Memory B cell (primary cell): Measurements from ENCODE around the gene OLFML1.
"Not testable (repeated sequence)": the region's sequence is repeated elsewhere in the genome, so short reads cannot be mapped to it uniquely, and the experiment has no call there.

Experiments used
- ATAC-seq: fragments of 150-1000 bp; cut with Tn5 transposase; 2 replicates; pipeline ENCODE4 v1.10.0; 2021; ENCODE audit warnings: low read depth, mild to moderate bottlenecking, moderate library complexity
- DNase-seq, 2 donors: peaks; one replicate each; pipeline ENCODE4 v3.0.0; 2022; ENCODE audit warnings: low spot score in 2 of 2
- H3K27ac Mint-ChIP-seq: one replicate; pipeline ENCODE4 v1.8.0; 2022; ENCODE audit warnings: mild to moderate bottlenecking, moderate library complexity, mixed read lengths
- H3K27me3 Mint-ChIP-seq: one replicate; pipeline ENCODE4 v1.8.0; 2022; ENCODE audit warnings: mixed read lengths
- H3K36me3 Mint-ChIP-seq: one replicate; pipeline ENCODE4 v1.8.0; 2022; ENCODE audit warnings: mild to moderate bottlenecking, mixed read lengths
- H3K4me1 Mint-ChIP-seq: one replicate; pipeline ENCODE4 v1.8.0; 2022; ENCODE audit warnings: mixed read lengths
- H3K4me3 Mint-ChIP-seq: one replicate; pipeline ENCODE4 v1.8.0; 2022; ENCODE audit warnings: mild to moderate bottlenecking, moderate library complexity, mixed read lengths
- H3K9me3 Mint-ChIP-seq: one replicate; pipeline ENCODE4 v1.8.0; 2022; ENCODE audit warnings: mixed read lengths

OLFML1 gene

GRCh38 chr11:7511401-7511800 lies 26.1 kb downstream of the OLFML1 start:
- ATAC-seq (no peak), DNase-seq (no peak)
- no peak overlapping the region for H3K27ac Mint-ChIP-seq
- peaks cover 44% of the 10 kb centered on the region for H3K4me1 Mint-ChIP-seq
- peak overlapping the region; percentile 80 for H3K4me3 Mint-ChIP-seq
- no peaks in the 10 kb centered on the region for H3K9me3 Mint-ChIP-seq
- H3K36me3 Mint-ChIP-seq, result peaks cover 5% of the 10 kb centered on the region
- no peaks in the 10 kb centered on the region for H3K27me3 Mint-ChIP-seq

GRCh38 chr11:7512525-7513233 lies 27.4 kb downstream of the OLFML1 start:
- H3K27me3 Mint-ChIP-seq, result no peaks in the 10 kb centered on the region
- H3K9me3 Mint-ChIP-seq, result no peaks in the 10 kb centered on the region
- no peaks in the 10 kb centered on the region for H3K36me3 Mint-ChIP-seq
- no peak overlapping the region for H3K27ac Mint-ChIP-seq
- peak overlapping the region; percentile 80 for H3K4me3 Mint-ChIP-seq
- peaks cover 50% of the 10 kb centered on the region for H3K4me1 Mint-ChIP-seq
- peak; percentile 74 for ATAC-seq
- peak; percentile 74 to 79 for DNase-seq

DNA sequence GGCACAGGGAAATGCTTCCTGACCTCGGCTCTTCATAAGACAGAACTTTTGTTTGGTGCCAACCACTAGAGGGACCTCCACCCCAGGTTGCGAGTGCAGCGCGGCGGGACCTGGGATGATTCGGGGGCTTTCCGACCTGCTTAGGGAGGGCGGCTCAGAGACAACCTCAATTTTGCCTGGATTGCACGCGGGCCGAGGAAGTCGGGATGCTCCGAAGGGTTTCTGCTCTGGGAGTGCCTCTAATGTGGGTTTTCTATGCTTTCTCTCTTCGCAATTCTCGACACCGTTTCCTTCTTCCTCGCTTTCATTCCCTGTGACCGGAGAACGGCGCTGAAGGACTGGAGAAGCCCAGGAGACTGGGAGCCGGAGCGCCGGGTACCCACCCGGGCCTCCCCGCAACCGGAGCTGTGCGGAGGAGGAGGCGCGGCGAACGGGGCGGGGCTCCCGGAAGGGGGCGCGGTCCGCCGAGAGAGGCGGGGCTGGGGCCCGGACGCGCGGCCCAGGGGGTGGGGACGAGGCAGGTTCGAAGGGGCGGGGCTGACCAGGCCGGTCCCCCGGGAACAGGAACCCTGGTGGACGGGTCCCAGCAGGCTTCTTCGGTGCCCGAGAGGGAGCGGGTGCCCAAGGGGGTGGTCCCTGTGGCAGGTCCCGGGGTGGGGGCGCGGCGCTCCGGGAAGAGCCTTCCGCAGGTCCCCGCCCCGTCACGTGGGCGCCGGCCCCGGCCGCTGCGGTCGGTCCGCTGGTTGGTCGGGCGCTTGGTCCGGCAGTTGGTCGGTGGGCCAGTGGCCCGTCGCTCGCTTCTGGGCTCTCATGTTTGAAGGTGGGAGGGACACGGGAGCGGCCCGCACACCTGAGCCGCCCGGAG lies 28.2 kb downstream of the OLFML1 start, which contains the start of gene PPFIBP2:
Gene PPFIBP2 (plus strand): TSS at position 766 of the 865 bp plus-strand sequence. CDS start 35,477 bp downstream, outside the sequence.
- peak; percentile 91 to 96 for DNase-seq
- Mint-ChIP-seq H3K36me3 (peaks cover 2% of the 10 kb centered on the region), H3K4me1 (peaks cover 55% of the 10 kb centered on the region), H3K9me3 (peaks cover 1% of the 10 kb centered on the region), H3K27me3 (no peaks in the 10 kb centered on the region), H3K27ac (no peak within 1 kb of the TSS), H3K4me3 (peak within 1 kb of the TSS; percentile 80)
- peak; percentile 65 for ATAC-seq

- H3K9me3 Mint-ChIP-seq, result peaks cover 6% of the 10 kb centered on the region
- peaks cover 9% of the 10 kb centered on the region for H3K36me3 Mint-ChIP-seq
- H3K4me1 Mint-ChIP-seq, result peaks cover 62% of the 10 kb centered on the region
- no peaks in the 10 kb centered on the region for H3K27me3 Mint-ChIP-seq
- peak overlapping the region; percentile 80 for H3K4me3 Mint-ChIP-seq
- peak; percentile 3 for ATAC-seq
- DNase-seq, result peak in 1 of 2 donors; percentile 43
- H3K27ac Mint-ChIP-seq, result no peak overlapping the region
Measured at GRCh38 chr11:7514099-7514591, 28.8 kb downstream of the OLFML1 start.

DNA sequence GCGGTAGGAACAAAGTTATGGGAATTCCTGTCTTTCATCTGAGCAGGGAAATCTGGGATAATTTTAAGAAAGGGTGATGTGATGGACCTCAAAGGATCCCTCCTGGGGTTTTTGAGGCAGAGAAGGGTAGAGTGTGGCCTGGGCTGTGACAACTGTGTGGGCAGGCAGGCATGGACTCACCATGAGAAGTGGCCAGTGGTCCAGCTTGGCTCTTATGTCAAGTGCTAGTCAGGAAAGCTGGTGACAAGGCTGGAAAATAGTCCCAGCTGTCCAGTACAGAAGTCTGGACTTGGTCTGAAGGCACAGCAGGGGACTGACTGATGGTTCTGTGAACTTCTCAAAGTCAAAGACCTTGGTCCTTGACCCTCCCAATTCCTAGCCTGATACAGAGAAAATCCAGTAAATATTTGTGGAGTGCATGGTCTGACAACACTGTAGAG lies 30.2 kb downstream of the OLFML1 start:
- H3K4me1 Mint-ChIP-seq, result peaks cover 55% of the 10 kb centered on the region
- no peak for DNase-seq
- peaks cover 9% of the 10 kb centered on the region for H3K36me3 Mint-ChIP-seq
- H3K27ac Mint-ChIP-seq, result no peak overlapping the region
- peaks cover 6% of the 10 kb centered on the region for H3K9me3 Mint-ChIP-seq
- ATAC-seq, result no peak
- no peaks in the 10 kb centered on the region for H3K27me3 Mint-ChIP-seq
- H3K4me3 Mint-ChIP-seq, result peak overlapping the region; percentile 80

DNA sequence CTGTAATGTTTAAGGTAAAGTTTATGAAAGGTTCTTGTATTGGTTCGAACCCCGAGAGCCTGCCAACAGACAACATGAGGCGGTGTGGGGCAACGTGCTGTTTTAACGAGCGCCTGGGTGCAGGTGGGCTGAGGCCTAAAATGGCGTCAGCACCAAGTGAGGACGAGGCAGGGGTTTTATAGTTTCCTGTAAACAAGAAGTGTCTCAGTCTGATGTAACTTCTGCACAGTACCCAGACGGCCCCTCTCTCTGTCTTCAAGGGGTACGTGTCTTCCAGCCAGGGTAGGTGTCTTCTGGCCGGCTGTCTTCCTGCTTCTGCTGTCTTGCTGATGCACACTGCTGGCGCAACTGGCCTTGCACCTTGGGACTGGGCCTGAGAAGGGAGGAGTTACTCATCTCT lies 31.2 kb downstream of the OLFML1 start:
- ATAC-seq, result no peak
- peaks cover 9% of the 10 kb centered on the region for H3K36me3 Mint-ChIP-seq
- H3K4me1 Mint-ChIP-seq, result peaks cover 50% of the 10 kb centered on the region
- H3K27ac Mint-ChIP-seq, result no peak overlapping the region
- H3K9me3 Mint-ChIP-seq, result peaks cover 6% of the 10 kb centered on the region
- no peaks in the 10 kb centered on the region for H3K27me3 Mint-ChIP-seq
- DNase-seq, result no peak
- peak overlapping the region; percentile 80 for H3K4me3 Mint-ChIP-seq

- ATAC-seq, H3K9me3 Mint-ChIP-seq, H3K36me3 Mint-ChIP-seq, H3K27me3 Mint-ChIP-seq, H3K27ac Mint-ChIP-seq, DNase-seq: not testable (repeated sequence)
- Mint-ChIP-seq H3K4me3 (peak overlapping the region; percentile 45), H3K4me1 (peaks cover 39% of the 10 kb centered on the region)
Measured at GRCh38 chr11:7517743-7518142, 32.4 kb downstream of the OLFML1 start.

GRCh38 chr11:7518811-7519562 lies 33.7 kb downstream of the OLFML1 start:
- no peak for ATAC-seq
- Mint-ChIP-seq H3K27me3 (no peaks in the 10 kb centered on the region), H3K36me3 (peaks cover 9% of the 10 kb centered on the region), H3K4me1 (peaks cover 48% of the 10 kb centered on the region), H3K4me3 (peak overlapping the region; percentile 82), H3K27ac (no peak overlapping the region), H3K9me3 (peaks cover 6% of the 10 kb centered on the region)
- no peak for DNase-seq

DNA sequence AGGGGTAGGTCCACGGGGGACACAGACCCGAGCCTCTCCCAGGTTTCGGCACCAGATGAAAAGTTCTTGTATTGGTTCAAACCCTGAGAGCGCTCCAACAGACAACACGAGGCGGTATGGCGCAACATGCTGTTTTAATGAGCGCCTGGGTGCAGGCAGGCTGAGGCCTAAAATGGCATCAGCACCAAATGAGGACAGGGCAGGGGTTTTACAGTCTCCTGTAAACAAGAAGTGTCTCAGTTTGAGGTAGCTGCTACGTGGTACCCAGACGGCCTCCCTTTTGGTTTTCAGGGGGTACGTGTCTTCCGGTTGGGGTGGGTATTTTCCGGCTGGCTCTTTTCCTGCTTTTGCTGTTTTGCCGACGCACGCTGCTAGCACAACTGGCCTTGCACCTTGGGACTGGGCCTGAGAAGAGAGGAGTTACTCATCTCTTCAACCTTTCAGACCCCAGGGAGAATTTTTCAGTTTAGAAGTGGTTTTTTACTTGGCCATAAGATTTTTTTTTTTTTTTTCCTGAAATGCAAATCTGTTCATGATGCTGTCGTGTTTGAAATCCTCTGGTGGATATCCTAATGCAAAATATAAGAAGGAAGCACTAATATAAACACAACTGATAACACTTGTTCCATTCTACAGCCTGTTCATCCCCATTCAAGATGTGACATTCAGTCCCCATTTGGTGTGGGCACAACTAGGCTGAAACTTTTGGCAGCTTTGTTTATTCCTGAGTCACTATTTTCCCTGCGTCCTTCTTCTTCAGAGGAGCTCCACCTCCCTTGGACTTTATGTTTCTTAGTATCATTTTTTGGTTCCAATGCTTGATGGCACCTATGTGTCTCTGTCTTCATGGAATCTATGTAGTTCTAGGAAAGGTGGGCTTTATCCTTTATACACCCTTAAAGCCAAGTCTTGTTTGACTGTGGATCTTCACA lies 35.0 kb downstream of the OLFML1 start:
- H3K4me3 Mint-ChIP-seq, result no peak overlapping the region
- peaks cover 9% of the 10 kb centered on the region for H3K36me3 Mint-ChIP-seq
- ATAC-seq, result peak; percentile 63

GRCh38 chr11:7520981-7521487 lies 35.7 kb downstream of the OLFML1 start:
- H3K27ac Mint-ChIP-seq, result no peak overlapping the region
- peaks cover 53% of the 10 kb centered on the region for H3K4me1 Mint-ChIP-seq
- DNase-seq (peak in 1 of 2 donors; percentile 55), ATAC-seq (peak; percentile 73)
- no peaks in the 10 kb centered on the region for H3K27me3 Mint-ChIP-seq
- H3K9me3 Mint-ChIP-seq, result peaks cover 6% of the 10 kb centered on the region
- no peak overlapping the region for H3K4me3 Mint-ChIP-seq
- peaks cover 9% of the 10 kb centered on the region for H3K36me3 Mint-ChIP-seq

More for the DNA sequence above, 35.0 kb downstream of the OLFML1 start:
- Mint-ChIP-seq H3K9me3 (peaks cover 6% of the 10 kb centered on the region), H3K27ac (no peak overlapping the region), H3K4me1 (peaks cover 54% of the 10 kb centered on the region), H3K27me3 (no peaks in the 10 kb centered on the region)
- peak in 1 of 2 donors; percentile 35 for DNase-seq

GRCh38 chr11:7522121-7522520 lies 36.8 kb downstream of the OLFML1 start:
- Mint-ChIP-seq H3K27ac (no peak overlapping the region), H3K9me3 (peaks cover 6% of the 10 kb centered on the region), H3K4me1 (peaks cover 51% of the 10 kb centered on the region)

GRCh38 chr11:7522546-7522945 lies 37.2 kb downstream of the OLFML1 start:
- Mint-ChIP-seq H3K4me1 (peaks cover 51% of the 10 kb centered on the region), H3K27ac (no peak overlapping the region)

More at GRCh38 chr11:7522121-7522520, 36.8 kb downstream of the OLFML1 start:
- DNase-seq (no peak), ATAC-seq (no peak)
- H3K27me3 Mint-ChIP-seq, result no peaks in the 10 kb centered on the region
- H3K4me3 Mint-ChIP-seq, result no peak overlapping the region
- peaks cover 9% of the 10 kb centered on the region for H3K36me3 Mint-ChIP-seq

More at GRCh38 chr11:7522546-7522945, 37.2 kb downstream of the OLFML1 start:
- DNase-seq (no peak), ATAC-seq (no peak)
- Mint-ChIP-seq H3K36me3 (peaks cover 9% of the 10 kb centered on the region), H3K9me3 (peaks cover 6% of the 10 kb centered on the region), H3K27me3 (no peaks in the 10 kb centered on the region), H3K4me3 (no peak overlapping the region)
